Skeletal muscle cell (primary cell): ENCODE measurements around the gene FALEC.
"Not testable (repeated sequence)": the region's sequence is repeated elsewhere in the genome, so short reads cannot be mapped to it uniquely, and the experiment has no call there.

ENCODE experiments used
- DNase-seq: peaks from one replicate; pipeline ENCODE4 v3.0.0-alpha.2; 2010; ENCODE audit warnings: low read depth
- H3K4me3 ChIP-seq: 2 replicates; pipeline ENCODE4 v1.5.1; 2011; ENCODE audit warnings: low read depth, mild to moderate bottlenecking, control low read depth, low read length, moderate library complexity

FALEC gene

GRCh38 chr1:150566589-150567340, 51.2 kb downstream of the FALEC start:
- DNase-seq: no peak
- H3K4me3 ChIP-seq: peak overlapping the region; percentile 36

- DNase-seq: no peak
- peak overlapping the region; percentile 36 for H3K4me3 ChIP-seq
Observed at GRCh38 chr1:150567341-150567716, 51.8 kb downstream of the FALEC start.

GRCh38 chr1:150567717-150568593, 52.4 kb downstream of the FALEC start:
- H3K4me3 ChIP-seq: peak overlapping the region; percentile 36
- peak; percentile 97 for DNase-seq

- no peak for DNase-seq
- no peak overlapping the region for H3K4me3 ChIP-seq
Observed at GRCh38 chr1:150568594-150568966, 53.0 kb downstream of the FALEC start.

- DNase-seq: no peak
- H3K4me3 ChIP-seq: no peak overlapping the region
Observed at GRCh38 chr1:150572918-150573647, 57.5 kb downstream of the FALEC start.

- DNase-seq, H3K4me3 ChIP-seq: not testable (repeated sequence)
Observed at GRCh38 chr1:150573648-150574071, 58.1 kb downstream of the FALEC start.

- H3K4me3 ChIP-seq: peak overlapping the region; percentile 66
Observed at GRCh38 chr1:150574260-150575071, 58.9 kb downstream of the FALEC start.

GRCh38 chr1:150575072-150575489, 59.5 kb downstream of the FALEC start:
- DNase-seq: no peak

More at GRCh38 chr1:150574260-150575071, 58.9 kb downstream of the FALEC start:
- no peak for DNase-seq

GRCh38 chr1:150575518-150576366, 60.2 kb downstream of the FALEC start:
- no peak for DNase-seq
- peak overlapping the region; percentile 66 for H3K4me3 ChIP-seq

More at GRCh38 chr1:150575072-150575489, 59.5 kb downstream of the FALEC start:
- peak overlapping the region; percentile 66 for H3K4me3 ChIP-seq

- DNase-seq: no peak
- H3K4me3 ChIP-seq: peak overlapping the region; percentile 66
Observed at GRCh38 chr1:150576367-150576711, 60.8 kb downstream of the FALEC start.

GRCh38 chr1:150576794-150577556, 61.4 kb downstream of the FALEC start:
- H3K4me3 ChIP-seq: peak overlapping the region; percentile 66
- no peak for DNase-seq

- peak overlapping the region; percentile 66 for H3K4me3 ChIP-seq
- no peak for DNase-seq
Observed at GRCh38 chr1:150577557-150578271, 62.2 kb downstream of the FALEC start.

- peak overlapping the region; percentile 66 for H3K4me3 ChIP-seq
- peak; percentile 61 for DNase-seq
Observed at GRCh38 chr1:150578272-150579109, 62.9 kb downstream of the FALEC start.

- H3K4me3 ChIP-seq: peak within 1 kb of the TSS; percentile 66
- peak; percentile 88 for DNase-seq
Observed at GRCh38 chr1:150579110-150579944, 63.8 kb downstream of the FALEC start, which contains the start of gene MCL1. MCL1 (minus strand) TSS chr1:150579610; CDS start chr1:150579530, 80 bp downstream.
